Endothelial cell of umbilical vein (primary cell): Measurements from ENCODE around the gene METTL13. TPM values are rescaled to one million over a fixed set of nuclear protein-coding genes. Genes with fewer than 3 reads are reported as not detected.

Experiments
- BruUV-seq: library from RNA; stranded (reverse); fragments of 400-500 nt; replicated peaks from 2 replicates; lab custom pipeline; 2021; lab: Mats Ljungman, UMichigan
- CTCF ChIA-PET: fragments of 300-600, 350-600 bp; sonication (Branson Sonifier 250); formaldehyde crosslinking; loops from one replicate; lab custom pipeline; 2021; ENCODE audit warnings: antibody characterized with exemption, inconsistent platforms; lab: Charles Lee
- POLR2A ChIA-PET: fragments of 300-600, 350-600 bp; sonication (Branson Sonifier 250); formaldehyde crosslinking; loops from one replicate; lab custom pipeline; 2021; ENCODE audit warnings: antibody characterized with exemption, inconsistent platforms; lab: Charles Lee
- DNase-seq: peaks from one replicate; pipeline ENCODE4 v3.0.0-alpha.2; 2011; ENCODE audit warnings: low read depth, low spot score
- FAIRE-seq: peaks from 2 replicates; lab custom pipeline; 2011; peaks lifted over from hg19 to GRCh38; lab: Jason Lieb, UNC
- H2AFZ ChIP-seq: 2 replicates; pipeline ENCODE4 v1.6.0; 2012; ENCODE audit warnings: low read depth, low read length, control low read depth, inconsistent platforms
- H3K27ac ChIP-seq: 2 replicates; pipeline ENCODE4 v1.5.1; 2011; ENCODE audit warnings: low read depth, mild to moderate bottlenecking, control low read depth, low read length, moderate library complexity; ENCODE audit not compliant: insufficient read depth
- H3K27me3 ChIP-seq, 2 experiments: 2 replicates each; pipeline versions ENCODE4 v1.6.0 to v1.6.1; 2011; ENCODE audit warnings: low read length in 2 of 2, mixed read lengths in 1 of 2; ENCODE audit not compliant: control insufficient read depth in 2 of 2, insufficient read depth in 2 of 2
- H3K36me3 ChIP-seq, 2 experiments: 2 replicates in 1 of 2; 3 replicates in 1 of 2; pipeline ENCODE4 v1.5.1; 2011; ENCODE audit warnings: low read length in 2 of 2, mild to moderate bottlenecking in 1 of 2, moderate library complexity in 1 of 2; ENCODE audit not compliant: control insufficient read depth in 2 of 2, insufficient read depth in 2 of 2; ENCODE audit errors: extremely low read depth in 1 of 2
- H3K4me1 ChIP-seq: 3 replicates; pipeline ENCODE4 v1.5.1; 2011; ENCODE audit warnings: mild to moderate bottlenecking, low read length; ENCODE audit not compliant: control insufficient read depth, insufficient read depth; ENCODE audit errors: extremely low read depth
- H3K4me2 ChIP-seq: 2 replicates; pipeline ENCODE4 v1.6.1; 2011; ENCODE audit warnings: low read length, control low read depth, mixed read lengths; ENCODE audit not compliant: insufficient read depth
- H3K4me3 ChIP-seq, 3 experiments: fragments of 200-600 bp in 1 of 3; sonication (generic), shearing (Covaris generic) in 1 of 3; replicated peaks in 1 of 3; 2 replicates each; pipeline ENCODE4 v1.5.1; 2011 to 2016; ENCODE audit warnings: control low read depth in 3 of 3, low read length in 3 of 3, mild to moderate bottlenecking in 2 of 3, inconsistent platforms in 1 of 3, low read depth in 1 of 3, moderate library complexity in 1 of 3; ENCODE audit not compliant: insufficient read depth in 1 of 3
- H3K79me2 ChIP-seq: 2 replicates; pipeline ENCODE4 v1.6.0; 2012; ENCODE audit warnings: low read length, inconsistent platforms; ENCODE audit not compliant: control insufficient read depth, insufficient read depth
- H3K9ac ChIP-seq: replicated peaks from 2 replicates; pipeline ENCODE3; 2011; ENCODE audit warnings: low read length, control low read depth; ENCODE audit not compliant: insufficient read depth; ENCODE audit errors: extremely low read depth
- H3K9me1 ChIP-seq: replicated peaks from 3 replicates; pipeline ENCODE4 v1.6.0; 2011; ENCODE audit warnings: mild to moderate bottlenecking, low read length; ENCODE audit not compliant: control insufficient read depth, insufficient read depth; ENCODE audit errors: extremely low read depth
- H3K9me3 ChIP-seq: replicated peaks from 2 replicates; pipeline ENCODE4 v1.5.1; 2012; ENCODE audit warnings: low read length, inconsistent platforms; ENCODE audit not compliant: control insufficient read depth, insufficient read depth
- H4K20me1 ChIP-seq: replicated peaks from 2 replicates; pipeline ENCODE3; 2011; ENCODE audit warnings: mild to moderate bottlenecking, low read length; ENCODE audit not compliant: control insufficient read depth, insufficient read depth; ENCODE audit errors: extremely low read depth
- CTCF ChIP-seq, 2 donors: IDR thresholded peaks; 1 replicate in 1 of 2; 2 replicates in 1 of 2; pipeline ENCODE4 v1.5.1; 2011; ENCODE audit warnings: low read length in 2 of 2, mild to moderate bottlenecking in 2 of 2, moderate library complexity in 2 of 2, control low read depth in 1 of 2, inconsistent platforms in 1 of 2, low read depth in 1 of 2; ENCODE audit not compliant: insufficient read depth in 1 of 2; ENCODE audit errors: extremely low read depth in 1 of 2
- EZH2 ChIP-seq: IDR thresholded peaks from 2 replicates; pipeline ENCODE4 v1.6.1; 2012; ENCODE audit warnings: borderline replicate concordance, low read depth, mild to moderate bottlenecking, moderate library complexity, low read length, inconsistent platforms; ENCODE audit not compliant: severe bottlenecking
- FOS ChIP-seq: IDR thresholded peaks from 2 replicates; pipeline ENCODE4 v1.6.1; 2011; ENCODE audit warnings: mild to moderate bottlenecking, low read length, moderate library complexity, borderline replicate concordance; ENCODE audit not compliant: insufficient read depth
- GATA2 ChIP-seq: IDR thresholded peaks from 2 replicates; pipeline ENCODE4 v1.7.0; 2011; ENCODE audit warnings: low read depth, mild to moderate bottlenecking, moderate library complexity, mixed read lengths, low read length; ENCODE audit not compliant: insufficient read length, insufficient read depth
- JUN ChIP-seq: IDR thresholded peaks from 2 replicates; pipeline ENCODE4 v1.6.1; 2011; ENCODE audit warnings: borderline replicate concordance, low read depth; ENCODE audit not compliant: insufficient read length, insufficient read depth
- MYC ChIP-seq: IDR thresholded peaks from one replicate; pipeline ENCODE4 v1.6.1; 2011; ENCODE audit warnings: mild to moderate bottlenecking, low read depth, low read length
- POLR2A ChIP-seq: IDR thresholded peaks from 2 replicates; pipeline ENCODE4 v1.6.1; 2012; ENCODE audit warnings: low read depth, mild to moderate bottlenecking, control low read depth, low read length
- POLR2AphosphoS5 ChIP-seq: IDR thresholded peaks from 2 replicates; pipeline ENCODE4 v1.6.1; 2012; ENCODE audit warnings: low read depth, mild to moderate bottlenecking, control low read depth, low read length, moderate library complexity; ENCODE audit not compliant: insufficient read depth
- dilution Hi-C: fragments of 300-500 bp; cut with MboI; formaldehyde crosslinking; loops from one replicate; pipeline ENCODE4 v1.15.0; 2019; ENCODE audit warnings: low sequenced_read_pairs; ENCODE audit not compliant: extremely low pct_ligation_motif_present
- intact Hi-C: fragments of 100-400 bp; cut with micrococcal nuclease; formaldehyde crosslinking; loops from one replicate; pipeline ENCODE4 v1.10.0; 2022
- polyA plus RNA-seq, 4 experiments: library from polyadenylated mRNA; depleted of rRNA in 3 of 4; stranded (reverse) in 3 of 4; unstranded in 1 of 4; fragments of >200 nt; gene quantifications; 2 replicates each; pipeline versions ENCODE4 v1.2.1 to v1.2.3, GENCODE V29; 2011 to 2012; ENCODE audit warnings: missing spikeins in 1 of 4
- total RNA-seq: library from RNA; stranded (reverse); gene quantifications from 2 replicates; pipeline ENCODE4 v1.2.3, GENCODE V29; 2021
- TF ChIP-seq, protein P1 (sequence below): IDR thresholded peaks from 2 replicates; pipeline ENCODE4 v1.6.1; 2011; ENCODE audit not compliant: insufficient read depth, insufficient read length

Gene METTL13
- total and polyA plus RNA-seq, 2 donors (not counting 3 experiments of a cell fraction or from before 2014, with no cell fraction given) = 21.2 to 26.5 TPM

GRCh38 chr1:171738911-171739310 is 42.5 kb upstream of the METTL13 start:
- no peaks in the 10 kb centered on the region for H4K20me1 ChIP-seq
- intact Hi-C loops (no loop called here), dilution Hi-C loops (no loop called here)
- BruUV-seq = no TSS peak
- no peak overlapping the region for H2AFZ ChIP-seq
- no peak overlapping the region for H3K4me3 ChIP-seq
- DNase-seq = no peak
- peaks cover 31% of the 10 kb centered on the region for H3K4me1 ChIP-seq
- peaks cover 13% of the 10 kb centered on the region for H3K79me2 ChIP-seq
- POLR2A ChIA-PET = no interaction called here
- CTCF ChIA-PET = interaction anchor here (1.3 to 3.4 kb wide), 4 partner anchors 21 to 62 kb away, joined by 3 to 20 read pairs (median 6); no protein-coding TSS in a partner anchor
- H3K27me3 ChIP-seq = no peaks in the 10 kb centered on the region
- no peak for TF ChIP-seq POLR2A
- TF ChIP-seq JUN = no peak
- no peak for TF ChIP-seq EZH2
- TF ChIP-seq POLR2AphosphoS5 = no peak
- TF ChIP-seq, protein P1, sequence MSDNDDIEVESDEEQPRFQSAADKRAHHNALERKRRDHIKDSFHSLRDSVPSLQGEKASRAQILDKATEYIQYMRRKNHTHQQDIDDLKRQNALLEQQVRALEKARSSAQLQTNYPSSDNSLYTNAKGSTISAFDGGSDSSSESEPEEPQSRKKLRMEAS = no peak
- TF ChIP-seq FOS = no peak
- TF ChIP-seq CTCF (IDR thresholded peaks at IDR 0.05; ENCODE audit: extremely low read depth in 1 of 2, insufficient read depth in 1 of 2, low read depth in 1 of 2, low read length in 2 of 2) = no peak
- TF ChIP-seq GATA2 = no peak
- TF ChIP-seq MYC = no peak
- no peak overlapping the region for H3K9ac ChIP-seq
- H3K27ac ChIP-seq = no peak overlapping the region
- H3K9me3 ChIP-seq = no peaks in the 10 kb centered on the region
- no peaks in the 10 kb centered on the region for H3K9me1 ChIP-seq
- H3K36me3 ChIP-seq = peaks cover 2 to 4% of the 10 kb centered on the region in 2 experiments
- FAIRE-seq = no peak
- H3K4me2 ChIP-seq = no peak overlapping the region
